K562 (cell line): ENCODE measurements around the gene FYB1. TPM values are rescaled to one million over a fixed set of nuclear protein-coding genes. Genes with fewer than 3 reads are reported as not detected.

Source experiments
- ATAC-seq: fragments of 200-7000 bp; cut with Tn5 transposase; 3 replicates; pipeline ENCODE4 v1.9.1; 2020; ENCODE audit warnings: moderate library complexity
- BruUV-seq: library from RNA; stranded (reverse); fragments of 400-500 nt; replicated peaks from 2 replicates; lab custom pipeline; 2021; lab: Mats Ljungman, UMichigan
- CTCF ChIA-PET: fragments of 300-600 bp; formaldehyde crosslinking; extraction: SDS; loops from one replicate; lab custom pipeline; 2021; ENCODE audit warnings: low intra/inter-chr PET ratio; lab: Yijun Ruan, JAX
- POLR2A ChIA-PET: fragments of 300-600, 350-650 bp; sonication (Branson Sonifier 250); formaldehyde crosslinking; extraction: SDS; loops from one replicate; lab custom pipeline; 2021; ENCODE audit warnings: antibody characterized with exemption, inconsistent platforms; lab: Yijun Ruan, JAX
- DNase-seq, 4 experiments: peaks; one replicate each; pipeline versions ENCODE4 v3.0.0 to v3.0.0-alpha.2; 2011 to 2018; ENCODE audit warnings: low spot score in 3 of 4, mixed read lengths in 3 of 4; ENCODE audit errors: extremely low read depth in 1 of 4
- FAIRE-seq: peaks from 2 replicates; lab custom pipeline; 2011; peaks lifted over from hg19 to GRCh38; lab: Jason Lieb, UNC
- H2AFZ ChIP-seq: 2 replicates; pipeline ENCODE4 v1.6.0; 2011; ENCODE audit warnings: low read depth, low read length, control low read depth, inconsistent platforms
- H3K27ac ChIP-seq: fragments of 200-600 bp; 3 replicates; pipeline ENCODE4 v1.8.0; 2011; ENCODE audit warnings: low read depth, mild to moderate bottlenecking, control low read depth, inconsistent platforms, low read length, moderate library complexity, mixed read lengths; ENCODE audit errors: extremely low read depth
- H3K27me3 ChIP-seq, 2 experiments: fragments of 300-600 bp in 1 of 2; 2 replicates in 1 of 2; 3 replicates in 1 of 2; pipeline versions ENCODE4 v1.6.0 to v1.8.0; 2011; ENCODE audit warnings: inconsistent platforms in 2 of 2, low read length in 2 of 2, mild to moderate bottlenecking in 1 of 2, mixed read lengths in 1 of 2, moderate library complexity in 1 of 2; ENCODE audit not compliant: control insufficient read depth in 2 of 2, insufficient read depth in 2 of 2
- H3K36me3 ChIP-seq: fragments of 300-600 bp; 3 replicates; pipeline ENCODE4 v1.8.0; 2011; ENCODE audit warnings: mild to moderate bottlenecking, low read length, inconsistent platforms; ENCODE audit not compliant: control insufficient read depth, insufficient read depth
- H3K4me1 ChIP-seq, 2 experiments: fragments of 200-600 bp in 1 of 2; replicated peaks in 1 of 2; 2 replicates in 1 of 2; 3 replicates in 1 of 2; pipeline versions ENCODE4 v1.5.1 to v1.8.0; 2011; ENCODE audit warnings: inconsistent platforms in 2 of 2, low read length in 2 of 2, mild to moderate bottlenecking in 1 of 2, mixed read lengths in 1 of 2, moderate library complexity in 1 of 2; ENCODE audit not compliant: control insufficient read depth in 2 of 2, insufficient read depth in 2 of 2
- H3K4me2 ChIP-seq: 2 replicates; pipeline ENCODE4 v1.6.1; 2011; ENCODE audit warnings: low read length, control low read depth, inconsistent platforms, mixed read lengths; ENCODE audit not compliant: insufficient read depth
- H3K4me3 ChIP-seq: fragments of 200-600 bp; sonication (generic), shearing (Covaris generic); 2 replicates; pipeline ENCODE4 v1.5.1; 2016; ENCODE audit warnings: control low read depth, inconsistent platforms
- H3K79me2 ChIP-seq: fragments of 200-600 bp; 3 replicates; pipeline ENCODE4 v1.8.0; 2011; ENCODE audit warnings: low read length, inconsistent platforms; ENCODE audit not compliant: control insufficient read depth, insufficient read depth
- H3K9ac ChIP-seq, 2 experiments: 2 replicates each; pipeline versions ENCODE4 v1.6.0 to v1.6.1; 2011; ENCODE audit warnings: low read depth in 2 of 2, low read length in 2 of 2, control low read depth in 1 of 2, inconsistent platforms in 1 of 2, mild to moderate bottlenecking in 1 of 2, mixed read lengths in 1 of 2; ENCODE audit not compliant: insufficient read depth in 1 of 2
- H3K9me1 ChIP-seq: one replicate; pipeline ENCODE4 v1.6.0; 2011; ENCODE audit warnings: inconsistent platforms, mild to moderate bottlenecking, low read length, moderate library complexity; ENCODE audit not compliant: control insufficient read depth, insufficient read depth
- H3K9me3 ChIP-seq: replicated peaks from 2 replicates; pipeline ENCODE4 v1.5.1; 2011; ENCODE audit warnings: low read depth, low read length, inconsistent platforms; ENCODE audit not compliant: control insufficient read depth, insufficient read depth
- H4K20me1 ChIP-seq: replicated peaks from 2 replicates; pipeline ENCODE4 v1.6.1; 2011; ENCODE audit warnings: low read length, inconsistent platforms, mixed read lengths; ENCODE audit not compliant: control insufficient read depth, insufficient read depth
- FOXP4 ChIP-seq: sonication (generic); formaldehyde crosslinking; IDR thresholded peaks from 2 replicates; pipeline ENCODE4 v1.8.0; 2022; ENCODE audit warnings: mild to moderate bottlenecking, missing genetic modification reagents, borderline replicate concordance
- HDAC1 ChIP-seq, 2 experiments: fragments of 450-650 bp; IDR thresholded peaks; 2 replicates each; pipeline ENCODE4 v1.6.1; 2016 to 2017; ENCODE audit warnings: inconsistent platforms in 1 of 2, mild to moderate bottlenecking in 1 of 2, moderate library complexity in 1 of 2
- NBN ChIP-seq: fragments of 450-650 bp; IDR thresholded peaks from 2 replicates; pipeline ENCODE4 v1.6.1; 2016; ENCODE audit warnings: low read depth, mild to moderate bottlenecking
- PATZ1 ChIP-seq: fragments of 250-450 bp; sonication (Bioruptor Pico); IDR thresholded peaks from 2 replicates; pipeline ENCODE4 v1.5.0; 2020; ENCODE audit warnings: mild to moderate bottlenecking, borderline replicate concordance
- ZKSCAN8 ChIP-seq: fragments of 200-800 bp; sonication (Bioruptor generic); IDR thresholded peaks from 2 replicates; pipeline ENCODE4 v1.6.1; 2016; ENCODE audit warnings: missing genetic modification characterization, missing compliant biosample characterization
- ZNF75A ChIP-seq: fragments of 450-650 bp; formaldehyde crosslinking; IDR thresholded peaks from 2 replicates; pipeline ENCODE4 v1.4.0; 2020; ENCODE audit warnings: mild to moderate bottlenecking
- WGBS: fragments of 100-300 bp; shearing (Covaris generic); methylation state at CpG from one replicate; pipeline ENCODE4 v1.1.6; 2016; ENCODE audit warnings: low coverage, mixed read lengths; ENCODE audit not compliant: insufficient coverage; ENCODE audit errors: missing lambda C conversion rate; 5-methylcytosine and 5-hydroxymethylcytosine counted together
- in situ Hi-C: fragments of 300-500 bp; cut with MboI; formaldehyde crosslinking; loops from 4 replicates; pipeline ENCODE4 v1.15.0; 2018; ENCODE audit warnings: inconsistent platforms, mixed read lengths
- intact Hi-C: fragments of 100-400 bp; cut with micrococcal nuclease; formaldehyde crosslinking; loops from 2 replicates; pipeline ENCODE4 v1.14.2; 2022
- polyA plus RNA-seq, 8 experiments: library from polyadenylated mRNA; depleted of rRNA in 4 of 8; stranded (reverse) in 5 of 8; unstranded in 3 of 8; fragments of >200 nt; fragmentation: Nextera tagmentation in 2 of 8; fragmentation: Illumina TruSeq in 1 of 8; extraction: Ambion mirVana in 2 of 8; extraction: Trizol in 1 of 8; gene quantifications; 2 replicates each; pipeline versions ENCODE4 v1.2.1 to v1.2.3, GENCODE V29; 2011 to 2014; ENCODE audit warnings: inconsistent platforms in 1 of 8, missing spikeins in 1 of 8
- total RNA-seq, 7 experiments: library from RNA; depleted of rRNA in 6 of 7; stranded (reverse); fragments of >200 nt in 6 of 7; fragmentation: Illumina TruSeq in 2 of 7; extraction: Trizol in 2 of 7; gene quantifications; 2 replicates each; pipeline versions ENCODE4 v1.2.1 to v1.2.3, GENCODE V29; 2011 to 2021; ENCODE audit warnings: low replicate concordance in 1 of 7

The FYB1 gene
- total and polyA plus RNA-seq, 9 of the 15 experiments (the other 6 are each of a cell fraction or from before 2014, with no cell fraction given): 4.7 to 31.5 (median 9.7) TPM

GRCh38 chr5:39104221-39104620, 115.1 kb downstream of the FYB1 start:
- Histone ChIP-seq H3K4me1 (peaks cover 10 to 28% of the 10 kb centered on the region in 2 experiments), H3K4me2 (no peak overlapping the region), H3K27me3 (no peaks in the 10 kb centered on the region), H2AFZ (peak overlapping the region; percentile 19; the same call in 1 of the 2 replicates), H3K4me3 (no peak overlapping the region), H3K27ac (no peak overlapping the region), H3K9me3 (no peaks in the 10 kb centered on the region), H3K9ac (no peak overlapping the region), H3K36me3 (no peaks in the 10 kb centered on the region), H3K9me1 (no peaks in the 10 kb centered on the region), H4K20me1 (no peaks in the 10 kb centered on the region), H3K79me2 (no peaks in the 10 kb centered on the region)
- BruUV-seq: no TSS peak
- WGBS: 35% methylated on average over 1 of the region's 1 CpG
- no peak for FAIRE-seq
- intact Hi-C loops: no loop called here
- ChIA-PET POLR2A (no interaction called here), CTCF (no interaction called here)
- DNase-seq: no peak
- in situ Hi-C loops: no loop called here
- ATAC-seq: no peak
- TF ChIP-seq FOXP4 (no peak), PATZ1 (CRISPR knock-in tag) (no peak), ZKSCAN8 (CRISPR knock-in tag) (no peak), ZNF75A (no peak), NBN (no peak), HDAC1 (IDR thresholded peaks at IDR 0.05) (0 out of 4 replicates have a peak, but pooled peaks of 1 of the 2 experiments have one; percentile 31)
- TF ChIP-seq, all 486 proteins: peak for 1
